Ishikawa (cell line): Measurements from ENCODE around the gene PHRF1.

Experiments
- EGR1 ChIP-seq: IDR thresholded peaks from 2 replicates; pipeline ENCODE4 v1.6.1; 2012
- EP300 ChIP-seq: IDR thresholded peaks from 2 replicates; pipeline ENCODE4 v1.6.1; 2012; ENCODE audit warnings: borderline replicate concordance
- MAX ChIP-seq: IDR thresholded peaks from 2 replicates; pipeline ENCODE4 v1.6.1; 2012
- RAD21 ChIP-seq: IDR thresholded peaks from 2 replicates; pipeline ENCODE4 v1.6.1; 2012; ENCODE audit warnings: low read depth
- TAF1 ChIP-seq: IDR thresholded peaks from 2 replicates; pipeline ENCODE4 v1.6.1; 2012; ENCODE audit warnings: low read depth, mild to moderate bottlenecking
- YY1 ChIP-seq: IDR thresholded peaks from 2 replicates; pipeline ENCODE4 v1.6.1; 2012; ENCODE audit warnings: low read depth
- TF ChIP-seq, protein P1 (sequence below): IDR thresholded peaks from 2 replicates; pipeline ENCODE4 v1.6.1; 2012; ENCODE audit warnings: low read depth, mild to moderate bottlenecking

DNA sequence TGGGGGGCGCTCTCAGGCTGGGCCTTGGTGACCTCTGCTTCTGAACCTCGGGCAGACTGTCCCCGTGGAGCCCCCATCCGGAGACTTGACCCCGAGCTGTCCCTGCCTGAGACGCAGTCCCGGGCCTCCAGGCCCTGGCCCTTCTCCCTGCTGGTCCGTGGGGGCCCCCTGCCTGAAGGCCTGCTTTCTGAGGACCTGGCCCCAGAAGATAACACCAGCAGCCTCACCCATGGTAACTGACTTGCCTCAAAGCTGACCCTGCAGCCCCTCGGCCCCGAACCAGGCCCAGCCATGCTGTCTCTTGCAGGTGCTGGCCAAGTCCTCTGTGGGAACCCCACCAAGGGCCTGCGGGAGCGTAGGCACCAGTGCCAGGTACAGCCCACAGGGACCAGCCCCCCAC lies 24.7 kb upstream of the PHRF1 start:
- TF ChIP-seq YY1 (no peak), TAF1 (no peak), EGR1 (no peak), RAD21 (no peak), EP300 (no peak), MAX (no peak)
- TF ChIP-seq, protein P1, sequence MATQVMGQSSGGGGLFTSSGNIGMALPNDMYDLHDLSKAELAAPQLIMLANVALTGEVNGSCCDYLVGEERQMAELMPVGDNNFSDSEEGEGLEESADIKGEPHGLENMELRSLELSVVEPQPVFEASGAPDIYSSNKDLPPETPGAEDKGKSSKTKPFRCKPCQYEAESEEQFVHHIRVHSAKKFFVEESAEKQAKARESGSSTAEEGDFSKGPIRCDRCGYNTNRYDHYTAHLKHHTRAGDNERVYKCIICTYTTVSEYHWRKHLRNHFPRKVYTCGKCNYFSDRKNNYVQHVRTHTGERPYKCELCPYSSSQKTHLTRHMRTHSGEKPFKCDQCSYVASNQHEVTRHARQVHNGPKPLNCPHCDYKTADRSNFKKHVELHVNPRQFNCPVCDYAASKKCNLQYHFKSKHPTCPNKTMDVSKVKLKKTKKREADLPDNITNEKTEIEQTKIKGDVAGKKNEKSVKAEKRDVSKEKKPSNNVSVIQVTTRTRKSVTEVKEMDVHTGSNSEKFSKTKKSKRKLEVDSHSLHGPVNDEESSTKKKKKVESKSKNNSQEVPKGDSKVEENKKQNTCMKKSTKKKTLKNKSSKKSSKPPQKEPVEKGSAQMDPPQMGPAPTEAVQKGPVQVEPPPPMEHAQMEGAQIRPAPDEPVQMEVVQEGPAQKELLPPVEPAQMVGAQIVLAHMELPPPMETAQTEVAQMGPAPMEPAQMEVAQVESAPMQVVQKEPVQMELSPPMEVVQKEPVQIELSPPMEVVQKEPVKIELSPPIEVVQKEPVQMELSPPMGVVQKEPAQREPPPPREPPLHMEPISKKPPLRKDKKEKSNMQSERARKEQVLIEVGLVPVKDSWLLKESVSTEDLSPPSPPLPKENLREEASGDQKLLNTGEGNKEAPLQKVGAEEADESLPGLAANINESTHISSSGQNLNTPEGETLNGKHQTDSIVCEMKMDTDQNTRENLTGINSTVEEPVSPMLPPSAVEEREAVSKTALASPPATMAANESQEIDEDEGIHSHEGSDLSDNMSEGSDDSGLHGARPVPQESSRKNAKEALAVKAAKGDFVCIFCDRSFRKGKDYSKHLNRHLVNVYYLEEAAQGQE: no peak
